ENCODE results near the gene DMXL2. TPM values are rescaled to one million over a fixed set of nuclear protein-coding genes. Genes with fewer than 3 reads are reported as not detected.

DMXL2 gene
- total and polyA plus RNA-seq, 12 donors, result 4.5 to 18.6 (median 6.9) TPM

GRCh38 chr15:51621155-51621765, 1.3 kb downstream of the DMXL2 start:
- Histone ChIP-seq H3K4me3 (peak overlapping the region in 8 of 10 donors; percentile 56 to 94 (median 84)), H3K36me3 (no peaks in the 10 kb centered on the region), H3K27ac (peak overlapping the region in 4 of 10 donors; percentile 81 to 97 (median 84)), H3K27me3 (no peaks in the 10 kb centered on the region), H3K9me3 (no peaks in the 10 kb centered on the region), H3K4me1 (peaks cover 0 to 30% (median 11%) of the 10 kb centered on the region in 9 donors)
- DNase-seq, result no peak
- TF ChIP-seq CTCF (IDR thresholded peaks at IDR 0.05), result no peak
- intact Hi-C loops (cut with DNase I), result no loop called here
- no peak for ATAC-seq
- 50 to 53% methylated on average over 6 of the region's 6 CpGs for WGBS, 2 donors

- Histone ChIP-seq H3K9me3 (no peaks in the 10 kb centered on the region), H3K27me3 (no peaks in the 10 kb centered on the region), H3K4me3 (peak overlapping the region in 3 of 10 donors; percentile 6 to 88 (median 83)), H3K36me3 (no peaks in the 10 kb centered on the region), H3K4me1 (peaks cover 0 to 30% (median 11%) of the 10 kb centered on the region in 9 donors), H3K27ac (peak overlapping the region in 1 of 10 donors; percentile 97)
- intact Hi-C loops (cut with DNase I), result no loop called here
- 76 to 82% methylated on average over 4 of the region's 4 CpGs for WGBS, 2 donors
- no peak for TF ChIP-seq CTCF (IDR thresholded peaks at IDR 0.05)
- DNase-seq (no peak), ATAC-seq (no peak)
Measured at GRCh38 chr15:51620641-51621040, 1.9 kb downstream of the DMXL2 start.

- WGBS, 2 donors, result 93 to 95% methylated on average over 3 of the region's 3 CpGs
- Histone ChIP-seq H3K4me3 (peak overlapping the region in 1 of 10 donors; percentile 88), H3K9me3 (no peaks in the 10 kb centered on the region), H3K36me3 (no peaks in the 10 kb centered on the region), H3K27ac (peak overlapping the region in 1 of 10 donors; percentile 97), H3K4me1 (peaks cover 0 to 28% (median 11%) of the 10 kb centered on the region in 9 donors), H3K27me3 (no peaks in the 10 kb centered on the region)
- ATAC-seq (no peak), DNase-seq (no peak)
- TF ChIP-seq CTCF (IDR thresholded peaks at IDR 0.05), result no peak
- intact Hi-C loops (cut with DNase I), result no loop called here
Measured at GRCh38 chr15:51620122-51620521, 2.4 kb downstream of the DMXL2 start.

GRCh38 chr15:51619331-51620035, 3.1 kb downstream of the DMXL2 start:
- Histone ChIP-seq H3K27ac (peak overlapping the region in 1 of 10 donors; percentile 97), H3K9me3 (no peaks in the 10 kb centered on the region), H3K4me1 (peaks cover 0 to 28% (median 11%) of the 10 kb centered on the region in 9 donors), H3K4me3 (peak overlapping the region in 1 of 10 donors; percentile 88), H3K36me3 (no peaks in the 10 kb centered on the region), H3K27me3 (no peaks in the 10 kb centered on the region)
- TF ChIP-seq CTCF (IDR thresholded peaks at IDR 0.05), result no peak
- no peak for DNase-seq
- 91 to 94% methylated on average over 6 of the region's 6 CpGs for WGBS, 2 donors
- intact Hi-C loops (cut with DNase I), result no loop called here
- ATAC-seq, result no peak

Data from heart right ventricle (tissue), 16 donors.